Measurements from ENCODE around the gene SF3A1. TPM values are rescaled to one million over a fixed set of nuclear protein-coding genes. Genes with fewer than 3 reads are reported as not detected.
"Not testable (repeated sequence)": the region's sequence is repeated elsewhere in the genome, so short reads cannot be mapped to it uniquely, and the experiment has no call there.

The SF3A1 gene
- total RNA-seq, 1 donor from 2014 or later, result 18.8 TPM

DNA sequence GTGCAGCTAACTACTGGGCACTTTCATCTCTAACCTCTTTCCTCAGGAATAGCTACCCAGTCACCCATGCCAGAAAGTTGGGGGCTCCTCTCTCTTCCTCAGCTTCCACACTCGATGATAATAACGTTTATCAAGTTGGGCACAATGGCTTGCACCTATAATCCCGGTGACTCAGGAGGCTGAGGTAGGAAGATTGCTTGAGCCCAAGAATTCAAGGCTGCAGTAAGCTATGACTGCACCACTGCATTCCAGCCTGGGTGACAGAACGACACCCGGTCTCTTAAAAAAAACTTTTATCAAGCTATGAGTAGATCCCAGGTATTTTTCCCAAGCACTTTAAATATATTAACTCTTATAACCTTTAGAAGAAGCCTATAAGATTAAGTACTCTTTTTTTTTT is 2.0 kb downstream of the SF3A1 start:
- Histone ChIP-seq H3K9me3 (ENCODE audit: control insufficient read depth in 3 of 3, low read length in 3 of 3) (no peaks in the 10 kb centered on the region), H3K4me1 (ENCODE audit: control insufficient read depth in 3 of 3, insufficient read depth in 3 of 3, low read length in 3 of 3) (peaks cover 27 to 39% (median 28%) of the 10 kb centered on the region in 3 donors), H3K36me3 (ENCODE audit: control insufficient read depth in 3 of 3, insufficient read depth in 3 of 3, low read length in 3 of 3) (peaks cover 15 to 27% (median 25%) of the 10 kb centered on the region in 3 donors), H3K9ac (ENCODE audit: low read depth in 1 of 3, low read length in 3 of 3) (peak overlapping the region in 2 of 3 donors; percentile 18 to 45), H3K27ac (ENCODE audit: low read depth, low read length) (no peak overlapping the region), H3K27me3 (ENCODE audit: control insufficient read depth in 3 of 3, insufficient read depth in 3 of 3, low read length in 3 of 3) (peaks cover 0 to 4% (median 0%) of the 10 kb centered on the region in 3 donors), H3K4me3 (ENCODE audit: low read length in 3 of 3) (peak overlapping the region in 1 of 3 donors; percentile 3)

DNA sequence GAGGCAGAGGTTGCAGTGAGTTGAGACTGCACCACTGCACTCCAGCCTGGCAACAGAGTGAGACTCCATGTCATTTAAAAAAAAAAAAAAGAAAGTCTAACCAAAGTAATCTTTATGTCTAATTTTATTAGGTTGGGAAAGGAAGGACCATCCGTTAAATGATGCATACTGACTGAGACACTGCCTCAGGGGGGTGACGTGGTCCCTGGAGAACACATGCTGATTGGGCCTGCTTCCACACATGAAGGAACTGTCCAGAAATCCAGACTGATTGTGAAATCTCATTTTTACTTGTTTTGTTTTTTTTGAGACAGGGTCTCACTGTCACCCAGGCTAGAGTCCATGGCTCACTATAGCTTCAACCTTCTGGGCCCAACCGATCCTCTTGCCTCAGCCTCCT is 5.5 kb downstream of the SF3A1 start:
- Histone ChIP-seq H3K27me3 (ENCODE audit: control insufficient read depth in 3 of 3, insufficient read depth in 3 of 3, low read length in 3 of 3) (no peaks in the 10 kb centered on the region), H3K9me3 (ENCODE audit: control insufficient read depth in 3 of 3, low read length in 3 of 3) (no peaks in the 10 kb centered on the region), H3K9ac (ENCODE audit: low read depth in 1 of 3, low read length in 3 of 3) (no peak overlapping the region), H3K4me3 (ENCODE audit: low read length in 3 of 3) (no peak overlapping the region), H3K27ac (ENCODE audit: low read depth, low read length) (no peak overlapping the region), H3K4me1 (ENCODE audit: control insufficient read depth in 3 of 3, insufficient read depth in 3 of 3, low read length in 3 of 3) (peaks cover 23 to 33% (median 23%) of the 10 kb centered on the region in 3 donors), H3K36me3 (ENCODE audit: control insufficient read depth in 3 of 3, insufficient read depth in 3 of 3, low read length in 3 of 3) (peaks cover 25 to 49% (median 43%) of the 10 kb centered on the region in 3 donors)

GRCh38 chr22:30348809-30349208 is 7.9 kb downstream of the SF3A1 start:
- Histone ChIP-seq H3K9me3 (ENCODE audit: control insufficient read depth in 3 of 3, low read length in 3 of 3) (no peaks in the 10 kb centered on the region), H3K9ac (ENCODE audit: low read depth in 1 of 3, low read length in 3 of 3) (no peak overlapping the region), H3K4me3 (ENCODE audit: low read length in 3 of 3) (no peak overlapping the region), H3K27ac (ENCODE audit: low read depth, low read length) (no peak overlapping the region), H3K36me3 (ENCODE audit: control insufficient read depth in 3 of 3, insufficient read depth in 3 of 3, low read length in 3 of 3) (peaks cover 50 to 74% (median 67%) of the 10 kb centered on the region in 3 donors), H3K27me3 (ENCODE audit: control insufficient read depth in 3 of 3, insufficient read depth in 3 of 3, low read length in 3 of 3) (no peaks in the 10 kb centered on the region), H3K4me1 (ENCODE audit: control insufficient read depth in 3 of 3, insufficient read depth in 3 of 3, low read length in 3 of 3) (peaks cover 0 to 11% (median 0%) of the 10 kb centered on the region in 3 donors)

DNA sequence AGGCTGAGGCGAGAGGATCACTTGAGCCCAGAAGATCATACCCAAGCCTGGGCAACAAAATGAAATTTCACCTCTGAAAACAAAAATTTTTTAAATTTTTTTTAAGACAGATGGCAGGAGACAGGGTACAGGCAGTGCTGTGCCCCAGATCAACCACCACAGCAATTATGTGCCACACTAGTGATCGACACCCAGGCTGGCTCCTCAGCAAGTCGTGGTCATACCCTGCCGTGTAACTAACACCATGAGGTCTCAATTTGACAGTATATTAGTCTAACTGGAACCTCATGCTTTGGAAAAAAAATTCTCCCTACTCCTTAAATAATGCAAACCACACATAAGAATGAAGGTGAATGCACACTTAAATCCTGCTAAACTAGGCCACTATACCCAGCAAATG is 8.3 kb downstream of the SF3A1 start:
- Histone ChIP-seq H3K4me1 (ENCODE audit: control insufficient read depth in 3 of 3, insufficient read depth in 3 of 3, low read length in 3 of 3) (peaks cover 0 to 9% (median 0%) of the 10 kb centered on the region in 3 donors), H3K9me3 (ENCODE audit: control insufficient read depth in 3 of 3, low read length in 3 of 3) (no peaks in the 10 kb centered on the region), H3K4me3 (ENCODE audit: low read length in 3 of 3) (no peak overlapping the region), H3K9ac (ENCODE audit: low read depth in 1 of 3, low read length in 3 of 3) (no peak overlapping the region), H3K27me3 (ENCODE audit: control insufficient read depth in 3 of 3, insufficient read depth in 3 of 3, low read length in 3 of 3) (no peaks in the 10 kb centered on the region), H3K36me3 (ENCODE audit: control insufficient read depth in 3 of 3, insufficient read depth in 3 of 3, low read length in 3 of 3) (peaks cover 54 to 78% (median 71%) of the 10 kb centered on the region in 3 donors), H3K27ac (ENCODE audit: low read depth, low read length) (no peak overlapping the region)

- H3K4me3 ChIP-seq (ENCODE audit: low read length in 3 of 3), result no peak overlapping the region
- peaks cover 59 to 82% (median 75%) of the 10 kb centered on the region in 3 donors for H3K36me3 ChIP-seq (ENCODE audit: control insufficient read depth in 3 of 3, insufficient read depth in 3 of 3, low read length in 3 of 3)
- no peaks in the 10 kb centered on the region for H3K9me3 ChIP-seq (ENCODE audit: control insufficient read depth in 3 of 3, low read length in 3 of 3)
- H3K9ac ChIP-seq (ENCODE audit: low read depth in 1 of 3, low read length in 3 of 3), result no peak overlapping the region
- no peaks in the 10 kb centered on the region for H3K27me3 ChIP-seq (ENCODE audit: control insufficient read depth in 3 of 3, insufficient read depth in 3 of 3, low read length in 3 of 3)
- H3K4me1 ChIP-seq (ENCODE audit: control insufficient read depth in 3 of 3, insufficient read depth in 3 of 3, low read length in 3 of 3), result peaks cover 0 to 9% (median 1%) of the 10 kb centered on the region in 3 donors
- no peak overlapping the region for H3K27ac ChIP-seq (ENCODE audit: low read depth, low read length)
These were observed 9.3 kb downstream of the SF3A1 start for GRCh38 chr22:30347255-30347892.

- no peak overlapping the region for H3K27ac ChIP-seq (ENCODE audit: low read depth, low read length)
- H3K27me3 ChIP-seq (ENCODE audit: control insufficient read depth in 3 of 3, insufficient read depth in 3 of 3, low read length in 3 of 3), result no peaks in the 10 kb centered on the region
- no peak overlapping the region for H3K4me3 ChIP-seq (ENCODE audit: low read length in 3 of 3)
- H3K9ac ChIP-seq (ENCODE audit: low read depth in 1 of 3, low read length in 3 of 3), result no peak overlapping the region
- H3K36me3 ChIP-seq (ENCODE audit: control insufficient read depth in 3 of 3, insufficient read depth in 3 of 3, low read length in 3 of 3), result peaks cover 74 to 84% (median 83%) of the 10 kb centered on the region in 3 donors
- no peaks in the 10 kb centered on the region for H3K9me3 ChIP-seq (ENCODE audit: control insufficient read depth in 3 of 3, low read length in 3 of 3)
- peaks cover 18 to 25% (median 25%) of the 10 kb centered on the region in 3 donors for H3K4me1 ChIP-seq (ENCODE audit: control insufficient read depth in 3 of 3, insufficient read depth in 3 of 3, low read length in 3 of 3)
These were observed 12.1 kb downstream of the SF3A1 start for GRCh38 chr22:30344447-30345200.

DNA sequence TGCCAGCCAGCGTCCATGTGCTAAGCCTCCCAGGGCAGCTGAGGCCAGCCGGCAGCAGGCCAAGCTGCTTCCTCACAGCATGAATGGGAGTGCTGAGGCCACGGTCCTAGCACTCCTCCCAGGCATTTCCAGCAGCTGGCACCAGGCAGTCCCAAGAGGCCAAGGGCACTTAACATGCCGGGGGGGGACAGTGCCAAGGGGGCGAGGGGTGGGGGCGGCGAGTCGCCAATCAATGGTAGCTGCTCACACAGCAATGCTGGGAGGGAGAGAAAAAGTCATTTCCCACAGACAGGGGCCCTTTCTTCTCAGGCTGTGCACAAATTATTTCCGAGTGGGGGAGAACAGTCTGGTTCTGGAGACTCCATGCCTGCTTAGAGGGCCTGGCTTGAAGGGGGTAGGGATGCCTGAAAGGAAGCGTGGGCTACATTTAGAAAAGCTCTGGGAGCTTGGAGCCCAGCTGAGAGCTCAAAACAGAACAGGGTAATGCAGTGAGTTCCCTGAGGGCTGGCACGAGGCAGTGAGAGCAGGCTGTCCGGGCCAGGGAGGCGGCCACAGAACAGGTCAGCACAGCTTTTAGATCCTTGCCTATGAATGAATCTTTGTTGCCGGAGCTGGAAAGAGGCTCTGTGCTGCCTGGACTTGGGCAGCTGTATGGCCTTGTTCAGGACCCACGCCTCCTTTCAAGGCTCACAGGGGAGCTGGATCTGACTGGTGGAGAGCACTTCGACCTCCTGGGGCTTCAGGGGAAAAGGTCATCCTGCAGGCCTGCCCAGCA is 15.6 kb downstream of the SF3A1 start:
- peak overlapping the region in 2 of 3 donors; percentile 27 to 54 for H3K9ac ChIP-seq (ENCODE audit: low read depth in 1 of 3, low read length in 3 of 3)
- H3K36me3 ChIP-seq (ENCODE audit: control insufficient read depth in 3 of 3, insufficient read depth in 3 of 3, low read length in 3 of 3), result peaks cover 93 to 96% (median 94%) of the 10 kb centered on the region in 3 donors
- no peak overlapping the region for H3K4me3 ChIP-seq (ENCODE audit: low read length in 3 of 3)
- no peaks in the 10 kb centered on the region for H3K9me3 ChIP-seq (ENCODE audit: control insufficient read depth in 3 of 3, low read length in 3 of 3)
- no peaks in the 10 kb centered on the region for H3K27me3 ChIP-seq (ENCODE audit: control insufficient read depth in 3 of 3, insufficient read depth in 3 of 3, low read length in 3 of 3)
- H3K27ac ChIP-seq (ENCODE audit: low read depth, low read length), result no peak overlapping the region
- H3K4me1 ChIP-seq (ENCODE audit: control insufficient read depth in 3 of 3, insufficient read depth in 3 of 3, low read length in 3 of 3), result peaks cover 39 to 52% (median 40%) of the 10 kb centered on the region in 3 donors

DNA sequence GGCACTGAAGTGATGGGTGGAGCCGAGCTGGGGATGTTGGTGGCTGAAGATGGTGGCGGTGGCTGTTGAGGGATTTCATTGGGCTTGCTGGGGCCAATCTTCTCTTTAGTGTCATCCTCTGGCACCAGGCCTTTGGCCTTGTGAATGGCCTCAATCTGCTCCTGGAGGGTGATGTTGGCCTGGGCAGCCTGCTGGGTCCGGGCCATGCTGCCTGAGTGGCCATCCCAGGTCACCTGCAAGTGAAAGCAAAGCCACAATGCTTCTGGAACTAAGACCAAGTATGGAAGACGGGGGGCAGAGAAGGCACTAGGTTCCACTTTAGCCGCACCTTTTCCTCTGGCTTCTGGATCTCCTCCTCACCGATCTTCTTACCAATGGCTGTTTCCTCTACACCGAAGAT is 17.9 kb downstream of the SF3A1 start:
- peaks cover 39 to 52% (median 40%) of the 10 kb centered on the region in 3 donors for H3K4me1 ChIP-seq (ENCODE audit: control insufficient read depth in 3 of 3, insufficient read depth in 3 of 3, low read length in 3 of 3)
- H3K4me3 ChIP-seq (ENCODE audit: low read length in 3 of 3), result no peak overlapping the region
- no peak overlapping the region for H3K27ac ChIP-seq (ENCODE audit: low read depth, low read length)

GRCh38 chr22:30338341-30338740 is 18.4 kb downstream of the SF3A1 start:
- Histone ChIP-seq H3K4me1 (ENCODE audit: control insufficient read depth in 3 of 3, insufficient read depth in 3 of 3, low read length in 3 of 3) (peaks cover 39 to 52% (median 40%) of the 10 kb centered on the region in 3 donors), H3K9ac (ENCODE audit: low read depth in 1 of 3, low read length in 3 of 3) (peak overlapping the region in 1 of 3 donors; percentile 50), H3K36me3 (ENCODE audit: control insufficient read depth in 3 of 3, insufficient read depth in 3 of 3, low read length in 3 of 3) (peaks cover 92 to 96% (median 94%) of the 10 kb centered on the region in 3 donors)
- not testable (repeated sequence) for H3K9me3 ChIP-seq (ENCODE audit: control insufficient read depth in 3 of 3, low read length in 3 of 3); H3K27me3 ChIP-seq (ENCODE audit: control insufficient read depth in 3 of 3, insufficient read depth in 3 of 3, low read length in 3 of 3); H3K27ac ChIP-seq (ENCODE audit: low read depth, low read length); H3K4me3 ChIP-seq (ENCODE audit: low read length in 3 of 3)

More for the DNA sequence above, 17.9 kb downstream of the SF3A1 start:
- H3K9ac ChIP-seq (ENCODE audit: low read depth in 1 of 3, low read length in 3 of 3), result peak overlapping the region in 1 of 3 donors; percentile 50
- H3K36me3 ChIP-seq (ENCODE audit: control insufficient read depth in 3 of 3, insufficient read depth in 3 of 3, low read length in 3 of 3), result peaks cover 93 to 96% (median 94%) of the 10 kb centered on the region in 3 donors
- no peaks in the 10 kb centered on the region for H3K9me3 ChIP-seq (ENCODE audit: control insufficient read depth in 3 of 3, low read length in 3 of 3)
- H3K27me3 ChIP-seq (ENCODE audit: control insufficient read depth in 3 of 3, insufficient read depth in 3 of 3, low read length in 3 of 3), result no peaks in the 10 kb centered on the region

Measured in skeletal muscle tissue (tissue), 4 donors.